OCI-LY3 (cell line): ENCODE results near the gene MED6.

Experiments
- EZH2phosphoT487 ChIP-seq: fragments of 200-600 bp; shearing (Covaris generic); IDR thresholded peaks from 2 replicates; pipeline ENCODE4 v1.6.1; 2018; ENCODE audit warnings: antibody characterized with exemption, mixed run types, low read depth
- TF ChIP-seq, protein P1 (sequence below): fragments of 200-600, 300-600 bp; sonication (generic); IDR thresholded peaks from 2 replicates; pipeline ENCODE4 v1.5.1; 2014; ENCODE audit warnings: antibody characterized with exemption, low read length, low read depth

GRCh38 chr14:70576891-70577290 lies 23.6 kb downstream of the MED6 start:
- TF ChIP-seq, protein P1, sequence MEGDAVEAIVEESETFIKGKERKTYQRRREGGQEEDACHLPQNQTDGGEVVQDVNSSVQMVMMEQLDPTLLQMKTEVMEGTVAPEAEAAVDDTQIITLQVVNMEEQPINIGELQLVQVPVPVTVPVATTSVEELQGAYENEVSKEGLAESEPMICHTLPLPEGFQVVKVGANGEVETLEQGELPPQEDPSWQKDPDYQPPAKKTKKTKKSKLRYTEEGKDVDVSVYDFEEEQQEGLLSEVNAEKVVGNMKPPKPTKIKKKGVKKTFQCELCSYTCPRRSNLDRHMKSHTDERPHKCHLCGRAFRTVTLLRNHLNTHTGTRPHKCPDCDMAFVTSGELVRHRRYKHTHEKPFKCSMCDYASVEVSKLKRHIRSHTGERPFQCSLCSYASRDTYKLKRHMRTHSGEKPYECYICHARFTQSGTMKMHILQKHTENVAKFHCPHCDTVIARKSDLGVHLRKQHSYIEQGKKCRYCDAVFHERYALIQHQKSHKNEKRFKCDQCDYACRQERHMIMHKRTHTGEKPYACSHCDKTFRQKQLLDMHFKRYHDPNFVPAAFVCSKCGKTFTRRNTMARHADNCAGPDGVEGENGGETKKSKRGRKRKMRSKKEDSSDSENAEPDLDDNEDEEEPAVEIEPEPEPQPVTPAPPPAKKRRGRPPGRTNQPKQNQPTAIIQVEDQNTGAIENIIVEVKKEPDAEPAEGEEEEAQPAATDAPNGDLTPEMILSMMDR, result no peak
- TF ChIP-seq EZH2phosphoT487, result no peak
